WERI-Rb-1 (cell line): Measurements from ENCODE around the gene ATP2A3.

Experiments used
- DNase-seq: peaks from one replicate; pipeline ENCODE4 v3.0.0-alpha.2; 2020
- H3K27ac ChIP-seq: fragments of 250-450 bp; sonication (Bioruptor Pico); 2 replicates; pipeline ENCODE4 v1.5.1; 2020; ENCODE audit warnings: mild to moderate bottlenecking, moderate library complexity
- H3K27me3 ChIP-seq: fragments of 250-450 bp; sonication (Bioruptor Pico); 2 replicates; pipeline ENCODE4 v1.5.1; 2021; ENCODE audit warnings: mild to moderate bottlenecking, low read depth, moderate library complexity; ENCODE audit not compliant: insufficient read depth, severe bottlenecking
- H3K36me3 ChIP-seq: fragments of 250-450 bp; sonication (Bioruptor Pico); 2 replicates; pipeline ENCODE4 v1.5.1; 2020; ENCODE audit warnings: mild to moderate bottlenecking, moderate library complexity
- H3K4me3 ChIP-seq: 2 replicates; pipeline ENCODE4 v1.5.1; 2011; ENCODE audit warnings: low read depth, mild to moderate bottlenecking, control low read depth, low read length
- H3K9me3 ChIP-seq: fragments of 250-450 bp; sonication (Bioruptor Pico); 2 replicates; pipeline ENCODE4 v1.5.1; 2021; ENCODE audit warnings: mild to moderate bottlenecking, moderate library complexity; ENCODE audit not compliant: severe bottlenecking
- TF ChIP-seq, protein P1 (sequence below): IDR thresholded peaks from 2 replicates; pipeline ENCODE4 v1.5.1; 2011; ENCODE audit warnings: low read depth, mild to moderate bottlenecking, control low read depth, inconsistent platforms, low read length

Gene ATP2A3

DNA sequence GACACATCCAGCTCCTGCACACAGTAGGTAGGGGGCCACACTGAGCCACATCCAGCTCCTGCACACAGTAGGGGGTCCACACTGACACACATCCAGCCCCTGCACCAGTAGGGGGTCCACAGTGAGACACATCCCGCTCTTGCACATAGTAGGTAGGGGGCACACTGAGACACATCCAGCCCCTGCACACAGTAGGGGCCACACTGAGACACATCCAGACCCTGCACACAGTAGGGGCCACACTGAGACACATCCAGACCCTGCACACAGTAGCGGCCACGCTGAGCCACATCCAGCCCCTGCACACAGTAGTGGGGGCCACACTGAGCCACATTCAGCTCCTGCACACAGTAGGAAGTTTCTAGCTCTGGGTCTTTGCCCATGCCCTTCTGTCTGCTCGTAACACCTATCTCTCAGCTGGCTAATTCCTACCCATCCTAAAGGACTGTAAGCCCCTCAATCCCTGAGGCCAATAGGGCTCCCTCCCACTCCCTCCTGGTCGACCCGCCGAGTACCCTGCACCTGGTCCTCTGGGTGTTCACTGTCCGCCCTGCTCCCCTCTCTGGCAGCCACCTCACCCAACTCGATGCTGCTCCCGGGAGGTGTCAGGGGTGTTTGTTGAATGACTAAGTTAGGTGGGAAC lies 9.4 kb upstream of the ATP2A3 start:
- H3K9me3 ChIP-seq = peaks cover 6% of the 10 kb centered on the region
- DNase-seq = no peak
- TF ChIP-seq, protein P1, sequence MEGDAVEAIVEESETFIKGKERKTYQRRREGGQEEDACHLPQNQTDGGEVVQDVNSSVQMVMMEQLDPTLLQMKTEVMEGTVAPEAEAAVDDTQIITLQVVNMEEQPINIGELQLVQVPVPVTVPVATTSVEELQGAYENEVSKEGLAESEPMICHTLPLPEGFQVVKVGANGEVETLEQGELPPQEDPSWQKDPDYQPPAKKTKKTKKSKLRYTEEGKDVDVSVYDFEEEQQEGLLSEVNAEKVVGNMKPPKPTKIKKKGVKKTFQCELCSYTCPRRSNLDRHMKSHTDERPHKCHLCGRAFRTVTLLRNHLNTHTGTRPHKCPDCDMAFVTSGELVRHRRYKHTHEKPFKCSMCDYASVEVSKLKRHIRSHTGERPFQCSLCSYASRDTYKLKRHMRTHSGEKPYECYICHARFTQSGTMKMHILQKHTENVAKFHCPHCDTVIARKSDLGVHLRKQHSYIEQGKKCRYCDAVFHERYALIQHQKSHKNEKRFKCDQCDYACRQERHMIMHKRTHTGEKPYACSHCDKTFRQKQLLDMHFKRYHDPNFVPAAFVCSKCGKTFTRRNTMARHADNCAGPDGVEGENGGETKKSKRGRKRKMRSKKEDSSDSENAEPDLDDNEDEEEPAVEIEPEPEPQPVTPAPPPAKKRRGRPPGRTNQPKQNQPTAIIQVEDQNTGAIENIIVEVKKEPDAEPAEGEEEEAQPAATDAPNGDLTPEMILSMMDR = no peak
- no peaks in the 10 kb centered on the region for H3K27me3 ChIP-seq
- H3K4me3 ChIP-seq = no peak overlapping the region
- no peak overlapping the region for H3K27ac ChIP-seq
- H3K36me3 ChIP-seq = no peaks in the 10 kb centered on the region

DNA sequence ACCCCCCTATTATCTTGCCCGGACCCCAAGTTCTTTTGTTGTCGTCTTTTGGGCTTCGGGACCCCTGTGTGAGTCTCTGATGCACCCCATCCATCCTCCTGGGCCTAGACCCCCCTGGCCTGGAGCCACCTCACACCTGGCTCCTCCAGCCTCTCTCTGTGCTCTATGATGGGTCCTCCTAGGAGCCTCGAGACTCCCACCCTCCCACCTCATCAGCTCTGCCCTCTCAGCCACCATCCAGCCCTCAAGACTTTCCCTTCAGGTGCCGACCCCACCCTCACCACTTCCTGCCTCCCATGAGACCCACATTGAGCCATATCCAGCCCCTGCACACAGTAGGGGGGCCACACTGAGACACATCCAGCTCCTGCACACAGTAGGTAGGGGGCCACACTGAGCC lies 8.7 kb upstream of the ATP2A3 start:
- no peak for DNase-seq
- TF ChIP-seq, protein P1 = no peak
- Histone ChIP-seq H3K4me3 (no peak overlapping the region), H3K27ac (no peak overlapping the region), H3K27me3 (no peaks in the 10 kb centered on the region), H3K36me3 (no peaks in the 10 kb centered on the region), H3K9me3 (peaks cover 6% of the 10 kb centered on the region)

DNA sequence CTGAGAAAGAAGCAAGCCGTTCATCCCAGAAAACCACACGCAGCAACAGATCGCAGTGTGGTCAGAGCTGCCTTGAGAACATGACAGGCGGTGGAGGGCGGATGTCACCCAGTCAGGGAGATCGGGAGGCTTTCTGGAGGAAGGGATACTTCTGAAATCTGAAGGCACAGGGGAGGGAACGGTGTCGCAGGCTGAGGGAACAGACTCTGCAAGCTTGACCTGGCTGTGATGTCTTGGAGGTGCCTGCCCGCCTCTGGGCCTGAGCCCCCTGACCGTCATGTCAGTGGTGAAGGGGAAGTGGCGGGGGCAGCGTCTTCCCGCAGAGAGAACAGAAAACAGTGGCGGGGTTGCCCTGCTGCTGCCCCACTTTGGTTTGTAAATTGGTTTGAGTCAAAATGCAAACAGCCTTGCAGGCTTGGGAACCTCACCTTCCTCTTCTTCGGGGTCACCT lies 8.1 kb upstream of the ATP2A3 start:
- Histone ChIP-seq H3K9me3 (peaks cover 6% of the 10 kb centered on the region), H3K36me3 (no peaks in the 10 kb centered on the region), H3K27ac (no peak overlapping the region), H3K27me3 (no peaks in the 10 kb centered on the region), H3K4me3 (no peak overlapping the region)
- TF ChIP-seq, protein P1 = no peak
- DNase-seq = no peak

DNA sequence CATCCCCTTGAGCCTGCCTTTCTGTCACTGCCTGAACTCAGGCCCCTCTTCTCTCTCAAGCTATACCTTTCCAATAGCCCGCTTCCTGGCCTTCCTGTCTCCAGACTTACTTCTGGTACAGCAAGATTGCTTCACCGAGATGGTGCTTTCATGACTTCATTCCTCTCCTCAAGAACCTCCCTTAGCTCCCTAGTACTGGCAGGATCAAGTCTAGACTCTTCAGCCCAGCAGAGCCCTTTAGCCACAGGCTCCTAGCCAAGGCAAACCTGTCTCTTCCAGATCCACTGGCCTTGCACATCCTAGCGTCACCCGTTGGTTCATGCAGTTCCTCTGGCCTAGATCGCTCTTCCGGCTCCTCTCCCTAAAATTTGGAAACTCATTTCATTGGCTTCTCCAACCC lies 6.4 kb upstream of the ATP2A3 start:
- DNase-seq = no peak
- TF ChIP-seq, protein P1 = no peak
- H3K9me3 ChIP-seq = peaks cover 6% of the 10 kb centered on the region
- no peaks in the 10 kb centered on the region for H3K27me3 ChIP-seq
- no peak overlapping the region for H3K4me3 ChIP-seq
- no peaks in the 10 kb centered on the region for H3K36me3 ChIP-seq
- H3K27ac ChIP-seq = no peak overlapping the region

DNA sequence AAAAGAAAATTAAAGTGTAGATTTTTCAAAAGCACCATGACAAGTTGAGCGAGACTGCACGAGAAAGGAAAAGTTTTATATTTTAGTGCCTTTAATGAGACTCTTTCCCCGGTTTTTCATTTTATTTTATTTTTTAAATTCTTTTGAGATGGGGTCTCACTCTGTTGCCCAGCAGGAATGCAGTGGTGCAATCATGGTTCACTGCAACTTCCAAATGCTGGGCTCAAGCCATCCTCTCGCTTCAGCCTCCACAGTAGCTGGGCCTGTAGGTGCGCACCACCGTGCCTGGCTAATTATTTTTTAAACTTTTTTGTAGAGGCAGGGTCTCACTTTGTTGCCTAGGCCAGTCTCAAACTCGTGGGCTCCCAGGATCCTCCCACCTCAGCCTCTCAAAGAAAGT lies 5.7 kb upstream of the ATP2A3 start:
- Histone ChIP-seq H3K4me3 (no peak overlapping the region), H3K27ac (no peak overlapping the region), H3K36me3 (no peaks in the 10 kb centered on the region), H3K27me3 (no peaks in the 10 kb centered on the region), H3K9me3 (peaks cover 4% of the 10 kb centered on the region)
- TF ChIP-seq, protein P1 = no peak
- DNase-seq = no peak
